ENCODE data around the gene KCNG2. TPM values are rescaled to one million over a fixed set of nuclear protein-coding genes. Genes with fewer than 3 reads are reported as not detected.

KCNG2 gene
- total and polyA plus RNA-seq, 7 experiments from 2014 or later: not detected

- Mint-ChIP-seq H3K27ac (no peak overlapping the region), H3K27me3 (peaks cover 0 to 4% (median 0%) of the 10 kb centered on the region in 5 donors), H3K4me3 (no peak overlapping the region), H3K36me3 (no peaks in the 10 kb centered on the region), H3K9me3 (peaks cover 0 to 5% (median under 1%) of the 10 kb centered on the region in 11 donors), H3K4me1 (no peaks in the 10 kb centered on the region)
- ChIA-PET POLR2A (no interaction called here), CTCF (interaction anchor here (0.6 kb wide), 1 partner anchor 469 kb away, joined by 3 read pairs; no protein-coding TSS in a partner anchor)
- Histone ChIP-seq H3K27me3 (ENCODE audit: control insufficient read depth in 2 of 2, insufficient read depth in 2 of 2, low read length in 2 of 2) (no peaks in the 10 kb centered on the region), H3K4me1 (ENCODE audit: control insufficient read depth in 2 of 2, insufficient read depth in 2 of 2, low read length in 2 of 2) (no peaks in the 10 kb centered on the region), H3K27ac (ENCODE audit: low read depth, low read length) (no peak overlapping the region), H3K36me3 (ENCODE audit: control insufficient read depth in 2 of 3, insufficient read depth in 3 of 3, low read length in 3 of 3) (no peaks in the 10 kb centered on the region), H3K4me3 (ENCODE audit: low read length) (no peak overlapping the region), H3K9me3 (ENCODE audit: control insufficient read depth in 2 of 3, low read length in 3 of 3) (no peaks in the 10 kb centered on the region)
- intact Hi-C loops (cut with micrococcal nuclease): no loop called here
- ATAC-seq (no peak), DNase-seq (no peak)
These were observed 50.0 kb downstream of the KCNG2 start for GRCh38 chr18:79847606-79848293.

- Histone ChIP-seq H3K36me3 (ENCODE audit: control insufficient read depth in 2 of 3, insufficient read depth in 3 of 3, low read length in 3 of 3) (no peaks in the 10 kb centered on the region), H3K27me3 (ENCODE audit: control insufficient read depth in 2 of 2, insufficient read depth in 2 of 2, low read length in 2 of 2) (no peaks in the 10 kb centered on the region), H3K27ac (ENCODE audit: low read depth, low read length) (no peak overlapping the region), H3K4me1 (ENCODE audit: control insufficient read depth in 2 of 2, insufficient read depth in 2 of 2, low read length in 2 of 2) (no peaks in the 10 kb centered on the region), H3K9me3 (ENCODE audit: control insufficient read depth in 2 of 3, low read length in 3 of 3) (no peaks in the 10 kb centered on the region), H3K4me3 (ENCODE audit: low read length) (no peak overlapping the region)
- Mint-ChIP-seq H3K27ac (no peak overlapping the region), H3K9me3 (peaks cover 0 to 3% (median 0%) of the 10 kb centered on the region in 11 donors), H3K4me1 (no peaks in the 10 kb centered on the region), H3K36me3 (no peaks in the 10 kb centered on the region), H3K4me3 (no peak overlapping the region), H3K27me3 (peaks cover 0 to 3% (median 0%) of the 10 kb centered on the region in 5 donors)
- intact Hi-C loops (cut with micrococcal nuclease): no loop called here
- DNase-seq (no peak), ATAC-seq (no peak)
- ChIA-PET POLR2A (interaction anchor here (0.7 kb wide), 1 partner anchor 23 kb away, joined by 3 read pairs; no protein-coding TSS in a partner anchor), CTCF (interaction anchor here (0.6 kb wide), 1 partner anchor 470 kb away, joined by 3 read pairs; no protein-coding TSS in a partner anchor)
These were observed 50.5 kb downstream of the KCNG2 start for GRCh38 chr18:79848294-79848578.

- Histone ChIP-seq H3K27ac (ENCODE audit: low read depth, low read length) (no peak overlapping the region), H3K36me3 (ENCODE audit: control insufficient read depth in 2 of 3, insufficient read depth in 3 of 3, low read length in 3 of 3) (no peaks in the 10 kb centered on the region), H3K4me1 (ENCODE audit: control insufficient read depth in 2 of 2, insufficient read depth in 2 of 2, low read length in 2 of 2) (no peaks in the 10 kb centered on the region), H3K27me3 (ENCODE audit: control insufficient read depth in 2 of 2, insufficient read depth in 2 of 2, low read length in 2 of 2) (no peaks in the 10 kb centered on the region), H3K4me3 (ENCODE audit: low read length) (no peak overlapping the region), H3K9me3 (ENCODE audit: control insufficient read depth in 2 of 3, low read length in 3 of 3) (no peaks in the 10 kb centered on the region)
- no peak overlapping the region for H3K27ac Mint-ChIP-seq
- ATAC-seq (no peak), DNase-seq (no peak)
- H3K36me3 Mint-ChIP-seq: no peaks in the 10 kb centered on the region
- no peaks in the 10 kb centered on the region for H3K4me1 Mint-ChIP-seq
- POLR2A ChIA-PET: interaction anchor here (0.7 kb wide), 1 partner anchor 22 kb away, joined by 3 read pairs; no protein-coding TSS in a partner anchor
- H3K4me3 Mint-ChIP-seq: no peak overlapping the region
- H3K9me3 Mint-ChIP-seq: peaks cover 0 to 3% (median 0%) of the 10 kb centered on the region in 11 donors
- CTCF ChIA-PET: interaction anchor here (0.6 kb wide), 1 partner anchor 470 kb away, joined by 3 read pairs; no protein-coding TSS in a partner anchor
- intact Hi-C loops (cut with micrococcal nuclease): no loop called here
- no peaks in the 10 kb centered on the region for H3K27me3 Mint-ChIP-seq
These were observed 51.0 kb downstream of the KCNG2 start for GRCh38 chr18:79848579-79849327.

GRCh38 chr18:79849328-79850207 lies 51.8 kb downstream of the KCNG2 start:
- Mint-ChIP-seq H3K27ac (no peak overlapping the region), H3K36me3 (no peaks in the 10 kb centered on the region), H3K4me3 (no peak overlapping the region), H3K27me3 (peaks cover 0 to under 1% (median 0%) of the 10 kb centered on the region in 5 donors), H3K4me1 (no peaks in the 10 kb centered on the region), H3K9me3 (peaks cover 0 to 3% (median 0%) of the 10 kb centered on the region in 11 donors)
- Histone ChIP-seq H3K27ac (ENCODE audit: low read depth, low read length) (no peak overlapping the region), H3K4me1 (ENCODE audit: control insufficient read depth in 2 of 2, insufficient read depth in 2 of 2, low read length in 2 of 2) (no peaks in the 10 kb centered on the region), H3K4me3 (ENCODE audit: low read length) (no peak overlapping the region), H3K9me3 (ENCODE audit: control insufficient read depth in 2 of 3, low read length in 3 of 3) (no peaks in the 10 kb centered on the region), H3K27me3 (ENCODE audit: control insufficient read depth in 2 of 2, insufficient read depth in 2 of 2, low read length in 2 of 2) (no peaks in the 10 kb centered on the region), H3K36me3 (ENCODE audit: control insufficient read depth in 2 of 3, insufficient read depth in 3 of 3, low read length in 3 of 3) (no peaks in the 10 kb centered on the region)
- CTCF ChIA-PET: no interaction called here
- ATAC-seq (no peak), DNase-seq (no peak)
- intact Hi-C loops (cut with micrococcal nuclease): no loop called here
- POLR2A ChIA-PET: no interaction called here

GRCh38 chr18:79850731-79851130 lies 53.0 kb downstream of the KCNG2 start:
- ATAC-seq (no peak), DNase-seq (no peak)
- Mint-ChIP-seq H3K27me3 (peaks cover 0 to 7% (median 3%) of the 10 kb centered on the region in 5 donors), H3K27ac (no peak overlapping the region), H3K4me1 (peaks cover 0 to 3% (median 0%) of the 10 kb centered on the region in 7 donors), H3K36me3 (no peaks in the 10 kb centered on the region), H3K9me3 (peaks cover 0 to 2% (median 0%) of the 10 kb centered on the region in 11 donors), H3K4me3 (no peak overlapping the region)
- Histone ChIP-seq H3K27ac (ENCODE audit: low read depth, low read length) (no peak overlapping the region), H3K4me3 (ENCODE audit: low read length) (no peak overlapping the region), H3K9me3 (ENCODE audit: control insufficient read depth in 2 of 3, low read length in 3 of 3) (no peaks in the 10 kb centered on the region), H3K36me3 (ENCODE audit: control insufficient read depth in 2 of 3, insufficient read depth in 3 of 3, low read length in 3 of 3) (no peaks in the 10 kb centered on the region), H3K4me1 (ENCODE audit: control insufficient read depth in 2 of 2, insufficient read depth in 2 of 2, low read length in 2 of 2) (no peaks in the 10 kb centered on the region), H3K27me3 (ENCODE audit: control insufficient read depth in 2 of 2, insufficient read depth in 2 of 2, low read length in 2 of 2) (no peaks in the 10 kb centered on the region)
- ChIA-PET CTCF (no interaction called here), POLR2A (no interaction called here)
- intact Hi-C loops (cut with micrococcal nuclease): no loop called here

- no peaks in the 10 kb centered on the region for H3K27me3 ChIP-seq (ENCODE audit: control insufficient read depth in 2 of 2, insufficient read depth in 2 of 2, low read length in 2 of 2)
- H3K27ac ChIP-seq (ENCODE audit: low read depth, low read length): no peak overlapping the region
- H3K36me3 ChIP-seq (ENCODE audit: control insufficient read depth in 2 of 3, insufficient read depth in 3 of 3, low read length in 3 of 3): no peaks in the 10 kb centered on the region
- intact Hi-C loops (cut with micrococcal nuclease): no loop called here
- no peak for ATAC-seq
- no peak overlapping the region for H3K4me3 Mint-ChIP-seq
- no peak overlapping the region for H3K27ac Mint-ChIP-seq
- peaks cover 0 to 2% (median 0%) of the 10 kb centered on the region in 11 donors for H3K9me3 Mint-ChIP-seq
- no peak overlapping the region for H3K4me3 ChIP-seq (ENCODE audit: low read length)
- H3K9me3 ChIP-seq (ENCODE audit: control insufficient read depth in 2 of 3, low read length in 3 of 3): no peaks in the 10 kb centered on the region
- peaks cover 0 to 7% (median 3%) of the 10 kb centered on the region in 5 donors for H3K27me3 Mint-ChIP-seq
- H3K4me1 ChIP-seq (ENCODE audit: control insufficient read depth in 2 of 2, insufficient read depth in 2 of 2, low read length in 2 of 2): no peaks in the 10 kb centered on the region
- no peak for DNase-seq
- no peaks in the 10 kb centered on the region for H3K36me3 Mint-ChIP-seq
- H3K4me1 Mint-ChIP-seq: peaks cover 0 to 4% (median 0%) of the 10 kb centered on the region in 7 donors
- ChIA-PET POLR2A (no interaction called here), CTCF (no interaction called here)
These were observed 53.8 kb downstream of the KCNG2 start for GRCh38 chr18:79851489-79851888.
